ENCODE measurements around the gene ELAC1.

Gene ELAC1

DNA sequence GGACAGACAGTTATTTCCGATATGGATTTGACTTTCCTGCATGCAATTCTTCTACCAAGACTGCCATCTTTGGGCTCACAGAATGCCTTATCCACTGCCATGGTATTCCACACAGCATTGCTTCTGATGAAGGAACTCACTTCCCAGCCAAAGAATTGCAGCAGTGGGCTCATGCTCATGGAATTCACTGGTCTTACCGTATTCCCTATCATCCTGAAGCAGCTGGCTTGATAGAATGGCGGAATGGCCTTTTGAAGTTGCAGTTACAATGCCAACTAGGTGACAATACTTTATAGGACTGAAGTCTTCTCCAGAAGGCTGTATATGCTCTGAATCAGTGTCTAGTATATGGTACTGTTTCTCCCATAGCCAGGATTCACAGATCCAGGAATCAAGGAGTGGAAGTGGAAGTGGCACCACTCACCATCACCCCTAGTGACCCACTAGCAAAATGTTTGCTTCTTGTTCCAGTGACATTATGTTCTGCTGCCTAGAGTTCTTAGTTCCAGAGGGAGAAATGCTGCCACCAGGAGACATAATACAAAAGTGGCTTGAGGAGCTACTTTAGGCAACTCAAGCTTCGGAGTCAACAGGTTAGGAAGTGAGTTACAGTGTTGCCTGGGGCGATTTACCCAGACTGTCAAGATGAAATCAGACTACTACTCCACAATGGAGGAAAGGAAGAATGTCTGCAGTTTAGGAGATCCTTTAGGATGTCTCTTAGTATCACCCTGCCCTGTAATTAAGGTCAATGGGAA is 38.4 kb downstream of the ELAC1 start:
- no peak overlapping the region for H3K27ac ChIP-seq (replicated peaks)
- H3K27me3 ChIP-seq (ENCODE audit: insufficient read depth, poor library complexity, severe bottlenecking) = no peaks in the 10 kb centered on the region
- TF ChIP-seq CTCF (IDR thresholded peaks at IDR 0.05; ENCODE audit: insufficient read depth, low read length) (no peak), POLR2AphosphoS5 (IDR thresholded peaks at IDR 0.05; ENCODE audit: low read depth) (no peak), REST (IDR thresholded peaks at IDR 0.05; ENCODE audit: insufficient replicate concordance, low read depth) (no peak), GABPA (IDR thresholded peaks at IDR 0.05; ENCODE audit: low read depth) (no peak), SPI1 (IDR thresholded peaks at IDR 0.05; ENCODE audit: borderline replicate concordance, low read depth) (no peak)
- H3K4me3 ChIP-seq (replicated peaks; ENCODE audit: insufficient read depth, low read length) = no peak overlapping the region
- no peak for DNase-seq (ENCODE audit: low read depth in 1 of 2, low spot score in 1 of 2)

- Histone ChIP-seq H3K27me3 (ENCODE audit: insufficient read depth, poor library complexity, severe bottlenecking) (no peaks in the 10 kb centered on the region), H3K27ac (replicated peaks) (no peak overlapping the region), H3K4me3 (replicated peaks; ENCODE audit: insufficient read depth, low read length) (no peak overlapping the region)
- DNase-seq (ENCODE audit: low read depth in 1 of 2, low spot score in 1 of 2) = no peak
- TF ChIP-seq SPI1 (IDR thresholded peaks at IDR 0.05; ENCODE audit: borderline replicate concordance, low read depth) = no peak
- no peak for TF ChIP-seq REST (IDR thresholded peaks at IDR 0.05; ENCODE audit: insufficient replicate concordance, low read depth)
- no peak for TF ChIP-seq GABPA (IDR thresholded peaks at IDR 0.05; ENCODE audit: low read depth)
- TF ChIP-seq CTCF (IDR thresholded peaks at IDR 0.05; ENCODE audit: insufficient read depth, low read length) = no peak
Observed at GRCh38 chr18:51006948-51007789, 39.3 kb downstream of the ELAC1 start.

- DNase-seq (ENCODE audit: low read depth in 1 of 2, low spot score in 1 of 2) = no peak
- no peaks in the 10 kb centered on the region for H3K27me3 ChIP-seq (ENCODE audit: insufficient read depth, poor library complexity, severe bottlenecking)
Observed at GRCh38 chr18:51007790-51008139, 39.9 kb downstream of the ELAC1 start.

More at GRCh38 chr18:51007790-51008139, 39.9 kb downstream of the ELAC1 start:
- TF ChIP-seq POLR2AphosphoS5 (IDR thresholded peaks at IDR 0.05; ENCODE audit: low read depth) = no peak
- no peak for TF ChIP-seq REST (IDR thresholded peaks at IDR 0.05; ENCODE audit: insufficient replicate concordance, low read depth)
- no peak for TF ChIP-seq SPI1 (IDR thresholded peaks at IDR 0.05; ENCODE audit: borderline replicate concordance, low read depth)
- TF ChIP-seq CTCF (IDR thresholded peaks at IDR 0.05; ENCODE audit: insufficient read depth, low read length) = no peak
- TF ChIP-seq GABPA (IDR thresholded peaks at IDR 0.05; ENCODE audit: low read depth) = no peak
- H3K4me3 ChIP-seq (replicated peaks; ENCODE audit: insufficient read depth, low read length) = no peak overlapping the region
- no peak overlapping the region for H3K27ac ChIP-seq (replicated peaks)

All from HL-60 (cell line).